H9 (cell line): ENCODE measurements around the gene RAPGEF6. TPM values are rescaled to one million over a fixed set of nuclear protein-coding genes. Genes with fewer than 3 reads are reported as not detected.

Source experiments
- DNase-seq: peaks from one replicate; pipeline ENCODE4 v3.0.0-alpha.2; 2017
- H2AFZ ChIP-seq: one replicate; pipeline ENCODE4 v1.6.1; 2013; ENCODE audit warnings: mild to moderate bottlenecking, low read length, control low read depth, moderate library complexity
- H2AK5ac ChIP-seq: 2 replicates; pipeline ENCODE4 v1.6.1; 2013; ENCODE audit warnings: low read length, control low read depth, mixed read lengths; ENCODE audit not compliant: insufficient read length
- H2BK120ac ChIP-seq: one replicate; pipeline ENCODE4 v1.6.1; 2013; ENCODE audit warnings: low read depth, mild to moderate bottlenecking, low read length, control low read depth, inconsistent platforms; ENCODE audit not compliant: poor library complexity, severe bottlenecking
- H2BK12ac ChIP-seq: 2 replicates; pipeline ENCODE4 v1.6.1; 2013; ENCODE audit warnings: low read length, control low read depth, mixed read lengths, low read depth; ENCODE audit not compliant: insufficient read length
- H2BK15ac ChIP-seq: 2 replicates; pipeline ENCODE4 v1.6.1; 2013; ENCODE audit warnings: low read depth, low read length, control low read depth
- H2BK20ac ChIP-seq: one replicate; pipeline ENCODE4 v1.6.1; 2013; ENCODE audit warnings: low read depth, mild to moderate bottlenecking, low read length, control low read depth, inconsistent platforms; ENCODE audit not compliant: poor library complexity, severe bottlenecking
- H2BK5ac ChIP-seq: 2 replicates; pipeline ENCODE4 v1.6.1; 2013; ENCODE audit warnings: low read length, control low read depth, mixed read lengths; ENCODE audit not compliant: insufficient read length
- H3K14ac ChIP-seq: 2 replicates; pipeline ENCODE4 v1.6.1; 2013; ENCODE audit warnings: low read length, control low read depth; ENCODE audit not compliant: insufficient read depth
- H3K18ac ChIP-seq: 2 replicates; pipeline ENCODE4 v1.6.1; 2013; ENCODE audit warnings: low read depth, mild to moderate bottlenecking, mixed read lengths, low read length, control low read depth; ENCODE audit not compliant: insufficient read length
- H3K23ac ChIP-seq: 2 replicates; pipeline ENCODE4 v1.6.1; 2013; ENCODE audit warnings: low read length, control low read depth, mixed read lengths, low read depth; ENCODE audit not compliant: insufficient read length
- H3K23me2 ChIP-seq: 2 replicates; pipeline ENCODE4 v1.6.1; 2013; ENCODE audit warnings: low read depth, mild to moderate bottlenecking, mixed read lengths, low read length, control low read depth; ENCODE audit not compliant: insufficient read length, poor library complexity, severe bottlenecking
- H3K27ac ChIP-seq: 2 replicates; pipeline ENCODE4 v1.5.1; 2013; ENCODE audit warnings: low read length, control low read depth, mixed read lengths, low read depth; ENCODE audit not compliant: insufficient read length
- H3K27me3 ChIP-seq: 2 replicates; pipeline ENCODE4 v1.6.1; 2013; ENCODE audit warnings: low read length, control low read depth, inconsistent platforms; ENCODE audit not compliant: insufficient read depth
- H3K4ac ChIP-seq: 2 replicates; pipeline ENCODE4 v1.6.1; 2013; ENCODE audit warnings: low read depth, mild to moderate bottlenecking, control low read depth, inconsistent platforms, low read length, moderate library complexity
- H3K4me1 ChIP-seq: 2 replicates; pipeline ENCODE4 v1.6.1; 2013; ENCODE audit warnings: low read length, control low read depth, inconsistent platforms; ENCODE audit not compliant: insufficient read depth
- H3K4me2 ChIP-seq: 2 replicates; pipeline ENCODE4 v1.6.1; 2013; ENCODE audit warnings: low read length, control low read depth, mixed read lengths; ENCODE audit not compliant: insufficient read length, insufficient read depth
- H3K56ac ChIP-seq: 2 replicates; pipeline ENCODE4 v1.6.1; 2013; ENCODE audit warnings: low read depth, mild to moderate bottlenecking, mixed read lengths, low read length, control low read depth; ENCODE audit not compliant: insufficient read length
- H3K79me1 ChIP-seq: 2 replicates; pipeline ENCODE4 v1.6.1; 2013; ENCODE audit warnings: low read depth, mild to moderate bottlenecking, moderate library complexity, low read length, control low read depth, inconsistent platforms; ENCODE audit not compliant: insufficient read depth, poor library complexity, severe bottlenecking
- H3K79me2 ChIP-seq: 2 replicates; pipeline ENCODE4 v1.6.1; 2013; ENCODE audit warnings: low read length, control low read depth, inconsistent platforms; ENCODE audit not compliant: insufficient read depth
- H3K9ac ChIP-seq: 2 replicates; pipeline ENCODE4 v1.6.1; 2013; ENCODE audit warnings: low read length, control low read depth, mixed read lengths; ENCODE audit not compliant: insufficient read length; ENCODE audit errors: extremely low read depth
- H3K9me3 ChIP-seq: one replicate; pipeline ENCODE4 v1.6.1; 2013; ENCODE audit warnings: low read depth, low read length, inconsistent platforms; ENCODE audit not compliant: control insufficient read depth
- H3T11ph ChIP-seq: one replicate; pipeline ENCODE4 v1.6.1; 2013; ENCODE audit warnings: mild to moderate bottlenecking, low read length, control low read depth, inconsistent platforms
- H4K20me1 ChIP-seq: one replicate; pipeline ENCODE4 v1.6.1; 2013; ENCODE audit not compliant: control insufficient read depth, insufficient read length, insufficient read depth
- H4K5ac ChIP-seq: 2 replicates; pipeline ENCODE4 v1.6.1; 2013; ENCODE audit warnings: low read depth, mild to moderate bottlenecking, mixed read lengths, low read length, control low read depth; ENCODE audit not compliant: insufficient read length
- H4K8ac ChIP-seq: replicated peaks from 2 replicates; pipeline ENCODE4 v1.6.1; 2013; ENCODE audit warnings: low read length, control low read depth, mixed read lengths, low read depth; ENCODE audit not compliant: insufficient read length
- H4K91ac ChIP-seq: 2 replicates; pipeline ENCODE4 v1.6.1; 2013; ENCODE audit warnings: low read depth, mild to moderate bottlenecking, moderate library complexity, mixed read lengths, low read length, control low read depth; ENCODE audit not compliant: insufficient read length
- H3K27ac Mint-ChIP-seq, 3 experiments: 2 replicates in 2 of 3; 3 replicates in 1 of 3; pipeline ENCODE4 v1.8.0; 2020 to 2021; ENCODE audit warnings: mixed read lengths in 3 of 3, mild to moderate bottlenecking in 1 of 3, moderate library complexity in 1 of 3
- H3K27me3 Mint-ChIP-seq: 2 replicates; pipeline ENCODE4 v1.8.0; 2021; ENCODE audit warnings: low read depth, mild to moderate bottlenecking, moderate library complexity, mixed read lengths
- H3K36me3 Mint-ChIP-seq, 3 experiments: 2 replicates in 2 of 3; 3 replicates in 1 of 3; pipeline ENCODE4 v1.8.0; 2020 to 2021; ENCODE audit warnings: low read depth in 3 of 3, mixed read lengths in 3 of 3; ENCODE audit not compliant: insufficient read depth in 1 of 3
- H3K4me1 Mint-ChIP-seq, 2 experiments: 2 replicates each; pipeline ENCODE4 v1.8.0; 2020; ENCODE audit warnings: mixed read lengths in 2 of 2
- H3K4me3 Mint-ChIP-seq, 2 experiments: 2 replicates in 1 of 2; 3 replicates in 1 of 2; pipeline ENCODE4 v1.8.0; 2020 to 2021; ENCODE audit warnings: mild to moderate bottlenecking in 2 of 2, mixed read lengths in 2 of 2, moderate library complexity in 1 of 2
- H3K9me3 Mint-ChIP-seq, 2 experiments: 2 replicates in 1 of 2; 3 replicates in 1 of 2; pipeline ENCODE4 v1.8.0; 2020; ENCODE audit warnings: mild to moderate bottlenecking in 2 of 2, mixed read lengths in 2 of 2, moderate library complexity in 1 of 2
- CTCF ChIP-seq: fragments of 200-600 bp; sonication (generic); conservative IDR thresholded peaks from 3 replicates; pipeline ENCODE4 v1.8.0; 2021; ENCODE audit warnings: antibody characterized with exemption, mild to moderate bottlenecking
- WGBS: extraction: QIAGEN DNeasy Blood & Tissue Kit; methylation state at CpG from one replicate; pipeline ENCODE4 v1.1.7; 2013; ENCODE audit warnings: missing lambda C conversion rate, low lambda C conversion rate, mixed read lengths; ENCODE audit not compliant: insufficient read length; ENCODE audit errors: extremely low coverage; 5-methylcytosine and 5-hydroxymethylcytosine counted together
- total RNA-seq: library from RNA; stranded (reverse); gene quantifications from 2 replicates; pipeline ENCODE4 v1.2.1, GENCODE V29; 2021

The RAPGEF6 gene
- total RNA-seq, 1 experiment from 2014 or later: 19.7 TPM

- Histone ChIP-seq H3K23me2 (peaks cover 3% of the 10 kb centered on the region), H3K23ac (no peak overlapping the region), H3K14ac (no peak overlapping the region), H3K79me2 (peaks cover 33% of the 10 kb centered on the region; the same call in 1 of the 2 replicates), H2BK15ac (no peak overlapping the region), H4K91ac (no peak overlapping the region), H3K9me3 (no peaks in the 10 kb centered on the region), H2BK12ac (no peak overlapping the region), H3K56ac (no peak overlapping the region), H2AK5ac (no peak overlapping the region), H3K18ac (no peak overlapping the region), H3K27ac (no peak overlapping the region), H2BK20ac (no peak overlapping the region), H4K8ac (no peak overlapping the region), H3T11ph (no peak overlapping the region), H2BK5ac (no peak overlapping the region), H3K9ac (no peak overlapping the region), H3K27me3 (no peaks in the 10 kb centered on the region), H4K5ac (no peak overlapping the region), H3K4ac (no peak overlapping the region), H3K4me2 (no peak overlapping the region), H3K4me1 (0 out of 2 replicates have a peak, but pooled peaks cover 2% of the 10 kb centered on the region), H2BK120ac (no peak overlapping the region), H3K79me1 (no peaks in the 10 kb centered on the region), H4K20me1 (no peaks in the 10 kb centered on the region), H2AFZ (no peak overlapping the region)
- Mint-ChIP-seq H3K27me3 (no peaks in the 10 kb centered on the region), H3K9me3 (no peaks in the 10 kb centered on the region), H3K36me3 (peaks cover 0 to 1% (median 0%) of the 10 kb centered on the region in 3 experiments; a peak in 1 of 7 replicates), H3K27ac (no peak overlapping the region), H3K4me3 (no peak overlapping the region), H3K4me1 (peaks cover 11 to 15% of the 10 kb centered on the region in 2 experiments)
- no peak for TF ChIP-seq CTCF
- WGBS: no CpG with 5 or more reads among the region's 4 CpGs
- no peak for DNase-seq
Observed at GRCh38 chr5:131630963-131631350, 4.1 kb downstream of the RAPGEF6 start.
